Osteoblast (primary cell): Measurements from ENCODE around the gene GABRB1. TPM values are rescaled to one million over a fixed set of nuclear protein-coding genes. Genes with fewer than 3 reads are reported as not detected.

ENCODE experiments used
- DNase-seq: peaks from one replicate; pipeline ENCODE4 v3.0.0; 2011; ENCODE audit warnings: low spot score, mixed read lengths; ENCODE audit not compliant: insufficient read length; ENCODE audit errors: missing footprints
- H2AFZ ChIP-seq: 2 replicates; pipeline ENCODE4 v1.6.0; 2011; ENCODE audit warnings: mild to moderate bottlenecking, low read length
- H3K27ac ChIP-seq: 2 replicates; pipeline ENCODE4 v1.5.1; 2011; ENCODE audit warnings: mild to moderate bottlenecking, low read depth, low read length, moderate library complexity
- H3K27me3 ChIP-seq: 2 replicates; pipeline ENCODE4 v1.6.0; 2012; ENCODE audit warnings: mild to moderate bottlenecking, control low read depth, inconsistent platforms, low read length, moderate library complexity; ENCODE audit not compliant: insufficient read depth
- H3K36me3 ChIP-seq: 2 replicates; pipeline ENCODE4 v1.5.1; 2011; ENCODE audit warnings: mild to moderate bottlenecking, low read length, control low read depth, moderate library complexity; ENCODE audit not compliant: insufficient read depth
- H3K4me1 ChIP-seq: 2 replicates; pipeline ENCODE4 v1.5.1; 2011; ENCODE audit warnings: mild to moderate bottlenecking, low read length, control low read depth, moderate library complexity; ENCODE audit not compliant: insufficient read depth
- H3K4me2 ChIP-seq: 2 replicates; pipeline ENCODE4 v1.6.0; 2011; ENCODE audit warnings: mild to moderate bottlenecking, low read length; ENCODE audit not compliant: insufficient read depth
- H3K4me3 ChIP-seq: fragments of 200-600 bp; sonication (generic); 3 replicates; pipeline ENCODE4 v1.5.1; 2012; ENCODE audit warnings: mild to moderate bottlenecking, low read length, inconsistent platforms; ENCODE audit not compliant: insufficient read depth
- H3K79me2 ChIP-seq: 2 replicates; pipeline ENCODE4 v1.6.0; 2012; ENCODE audit warnings: mild to moderate bottlenecking, low read length, control low read depth, inconsistent platforms; ENCODE audit not compliant: insufficient read depth
- H3K9me3 ChIP-seq: 2 replicates; pipeline ENCODE4 v1.5.1; 2011; ENCODE audit warnings: low read depth, low read length, control low read depth
- H4K20me1 ChIP-seq: 2 replicates; pipeline ENCODE4 v1.6.0; 2012; ENCODE audit warnings: mild to moderate bottlenecking, low read length, control low read depth; ENCODE audit not compliant: insufficient read depth
- CTCF ChIP-seq: IDR thresholded peaks from 2 replicates; pipeline ENCODE4 v1.5.1; 2011; ENCODE audit warnings: mild to moderate bottlenecking, low read depth, low read length, moderate library complexity; ENCODE audit errors: extremely low read depth
- total RNA-seq: library from RNA; depleted of rRNA; stranded (reverse); fragments of >200 nt; gene quantifications from 2 replicates; pipeline ENCODE4 v1.2.3, GENCODE V29; 2012

Gene GABRB1
- total RNA-seq, 1 donor, result not detected

DNA sequence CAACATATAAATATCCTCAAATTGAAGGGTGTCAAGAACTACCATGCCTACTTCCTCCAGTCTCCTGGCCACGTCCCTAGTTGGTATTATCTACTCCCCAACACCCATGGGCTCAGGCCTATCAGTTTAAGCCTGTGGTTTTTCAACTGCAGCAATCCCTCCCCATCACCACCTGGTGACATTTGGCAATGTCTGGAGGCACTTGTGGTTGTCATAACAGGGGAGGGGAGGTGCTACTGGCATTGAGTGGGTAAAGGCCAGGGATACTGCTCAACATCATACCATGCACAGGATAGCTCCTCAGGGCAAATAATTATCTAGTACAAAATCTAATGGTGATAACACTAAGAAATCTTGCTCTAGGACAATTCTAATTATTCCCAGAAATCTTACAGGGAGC, 336.8 kb downstream of the GABRB1 start:
- Histone ChIP-seq H3K4me3 (no peak overlapping the region), H2AFZ (no peak overlapping the region), H3K36me3 (no peaks in the 10 kb centered on the region), H3K4me2 (no peak overlapping the region), H3K9me3 (no peaks in the 10 kb centered on the region), H3K79me2 (no peaks in the 10 kb centered on the region), H3K27me3 (no peaks in the 10 kb centered on the region), H4K20me1 (no peaks in the 10 kb centered on the region), H3K4me1 (no peaks in the 10 kb centered on the region), H3K27ac (no peak overlapping the region)
- no peak for TF ChIP-seq CTCF
- DNase-seq, result no peak

GRCh38 chr4:47372561-47372960, 341.2 kb downstream of the GABRB1 start:
- DNase-seq, result no peak
- Histone ChIP-seq H3K4me2 (no peak overlapping the region), H2AFZ (no peak overlapping the region), H3K36me3 (no peaks in the 10 kb centered on the region), H3K9me3 (no peaks in the 10 kb centered on the region), H3K27me3 (no peaks in the 10 kb centered on the region), H4K20me1 (no peaks in the 10 kb centered on the region), H3K27ac (no peak overlapping the region), H3K4me3 (no peak overlapping the region), H3K79me2 (no peaks in the 10 kb centered on the region), H3K4me1 (peaks cover 9% of the 10 kb centered on the region)
- no peak for TF ChIP-seq CTCF

GRCh38 chr4:47373174-47373573, 341.8 kb downstream of the GABRB1 start:
- H3K4me3 ChIP-seq, result no peak overlapping the region
- TF ChIP-seq CTCF, result no peak
- H3K27me3 ChIP-seq, result no peaks in the 10 kb centered on the region
- H2AFZ ChIP-seq, result no peak overlapping the region
- no peak for DNase-seq
- peaks cover 9% of the 10 kb centered on the region for H3K4me1 ChIP-seq
- no peaks in the 10 kb centered on the region for H3K36me3 ChIP-seq
- no peaks in the 10 kb centered on the region for H4K20me1 ChIP-seq
- H3K27ac ChIP-seq, result no peak overlapping the region
- no peak overlapping the region for H3K4me2 ChIP-seq
- H3K79me2 ChIP-seq, result no peaks in the 10 kb centered on the region
- no peaks in the 10 kb centered on the region for H3K9me3 ChIP-seq

DNA sequence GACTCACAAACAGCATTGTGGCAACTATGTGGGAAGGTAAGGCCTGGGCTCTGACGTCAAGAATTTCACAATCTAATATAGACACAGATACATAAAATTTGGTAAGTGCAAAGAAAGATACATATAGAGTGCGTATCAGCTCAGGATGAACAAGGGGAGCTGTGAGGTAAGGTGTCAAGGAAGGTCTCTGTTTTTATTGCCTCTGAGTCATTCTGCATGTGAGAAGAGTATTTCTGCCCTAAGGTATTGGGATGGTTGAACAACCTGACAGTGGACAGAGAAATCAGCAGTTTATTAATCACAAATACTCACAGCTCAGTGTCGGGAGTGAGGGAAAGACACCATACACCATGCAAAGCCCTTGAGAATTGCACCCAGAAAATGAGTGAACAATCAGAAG, 342.3 kb downstream of the GABRB1 start:
- H3K4me2 ChIP-seq, result no peak overlapping the region
- H4K20me1 ChIP-seq, result no peaks in the 10 kb centered on the region
- DNase-seq, result no peak
- H3K9me3 ChIP-seq, result no peaks in the 10 kb centered on the region
- H3K4me1 ChIP-seq, result peaks cover 9% of the 10 kb centered on the region
- no peak overlapping the region for H3K27ac ChIP-seq
- H3K79me2 ChIP-seq, result no peaks in the 10 kb centered on the region
- no peaks in the 10 kb centered on the region for H3K36me3 ChIP-seq
- no peak for TF ChIP-seq CTCF
- no peaks in the 10 kb centered on the region for H3K27me3 ChIP-seq
- H2AFZ ChIP-seq, result no peak overlapping the region
- H3K4me3 ChIP-seq, result no peak overlapping the region
